K562 (cell line): ENCODE data around the gene MRPL28.
"Not testable (repeated sequence)": the region's sequence is repeated elsewhere in the genome, so short reads cannot be mapped to it uniquely, and the experiment has no call there.

Source experiments
- E2F1 ChIP-seq: sonication (generic); formaldehyde crosslinking; IDR thresholded peaks from 2 replicates; pipeline ENCODE4 v1.8.1; 2023; ENCODE audit warnings: mild to moderate bottlenecking, missing genetic modification reagents, moderate library complexity
- E2F5 ChIP-seq: sonication (generic); formaldehyde crosslinking; IDR thresholded peaks from 2 replicates; pipeline ENCODE4 v1.8.0; 2022; ENCODE audit warnings: mild to moderate bottlenecking, missing genetic modification reagents
- GABPA ChIP-seq: fragments of 200-800 bp; sonication (Bioruptor generic); conservative IDR thresholded peaks from 2 replicates; pipeline ENCODE4 v1.6.1; 2016; ENCODE audit warnings: low read depth, missing genetic modification characterization, missing compliant biosample characterization
- MTA1 ChIP-seq: fragments of 450-650 bp; IDR thresholded peaks from 2 replicates; pipeline ENCODE4 v1.6.1; 2017; ENCODE audit warnings: borderline replicate concordance
- NRF1 ChIP-seq, 2 experiments: fragments of 450-650 bp; IDR thresholded peaks in 1 of 2; conservative IDR thresholded peaks in 1 of 2; 2 replicates each; pipeline ENCODE4 v1.6.1; 2014; ENCODE audit warnings: mild to moderate bottlenecking in 2 of 2
- XRCC3 ChIP-seq: fragments of 450-650 bp; IDR thresholded peaks from 2 replicates; pipeline ENCODE4 v1.6.1; 2017; ENCODE audit warnings: mild to moderate bottlenecking, moderate library complexity

GRCh38 chr16:331181-331814 is 39.0 kb downstream of the MRPL28 start:
- not testable (repeated sequence) for TF ChIP-seq E2F1 (CRISPR knock-in tag); MTA1; E2F5 (CRISPR knock-in tag); NRF1 (conservative IDR thresholded peaks at IDR 0.05 in 1 of 2, IDR thresholded peaks at IDR 0.05 in 1 of 2); GABPA; XRCC3
